Astrocyte (in vitro differentiated cells and primary cell): ENCODE data around the gene KCNQ4. TPM values are rescaled to one million over a fixed set of nuclear protein-coding genes. Genes with fewer than 3 reads are reported as not detected.

Source experiments
- DNase-seq: peaks from one replicate; pipeline ENCODE4 v3.0.0-alpha.2; 2010; ENCODE audit warnings: low read depth
- FAIRE-seq: peaks from 2 replicates; lab custom pipeline; 2011; peaks lifted over from hg19 to GRCh38; lab: Jason Lieb, UNC
- H2AFZ ChIP-seq: 2 replicates; pipeline ENCODE4 v1.6.0; 2012; ENCODE audit warnings: low read depth, low read length, inconsistent platforms
- H3K27ac ChIP-seq: 2 replicates; pipeline ENCODE4 v1.5.1; 2011; ENCODE audit warnings: low read depth, low read length, inconsistent platforms
- H3K27me3 ChIP-seq: 2 replicates; pipeline ENCODE4 v1.6.0; 2011; ENCODE audit warnings: low read length, inconsistent platforms; ENCODE audit not compliant: insufficient read depth
- H3K36me3 ChIP-seq: 2 replicates; pipeline ENCODE4 v1.5.1; 2011; ENCODE audit warnings: low read length, inconsistent platforms; ENCODE audit not compliant: insufficient read depth
- H3K4me1 ChIP-seq: 2 replicates; pipeline ENCODE4 v1.5.1; 2011; ENCODE audit warnings: low read length, inconsistent platforms; ENCODE audit not compliant: insufficient read depth
- H3K4me2 ChIP-seq: 2 replicates; pipeline ENCODE4 v1.6.0; 2012; ENCODE audit warnings: low read length, inconsistent platforms
- H3K4me3 ChIP-seq: 2 replicates; pipeline ENCODE4 v1.5.1; 2011; ENCODE audit warnings: low read depth, mild to moderate bottlenecking, low read length, inconsistent platforms; ENCODE audit not compliant: insufficient read depth
- H3K79me2 ChIP-seq: 2 replicates; pipeline ENCODE4 v1.6.0; 2012; ENCODE audit warnings: mild to moderate bottlenecking, low read length, inconsistent platforms; ENCODE audit not compliant: insufficient read depth
- H3K9ac ChIP-seq: 2 replicates; pipeline ENCODE4 v1.6.0; 2012; ENCODE audit warnings: mild to moderate bottlenecking, low read length, inconsistent platforms
- H3K9me3 ChIP-seq: 2 replicates; pipeline ENCODE4 v1.5.1; 2012; ENCODE audit warnings: low read depth, mild to moderate bottlenecking, low read length, inconsistent platforms; ENCODE audit not compliant: insufficient read depth
- H4K20me1 ChIP-seq: 2 replicates; pipeline ENCODE4 v1.6.0; 2012; ENCODE audit warnings: low read length, inconsistent platforms; ENCODE audit not compliant: insufficient read depth
- H3K27ac Mint-ChIP-seq: one replicate; pipeline ENCODE4 v1.8.0; 2021; ENCODE audit warnings: mild to moderate bottlenecking, mixed read lengths; ENCODE audit not compliant: unreplicated experiment
- H3K27me3 Mint-ChIP-seq: one replicate; pipeline ENCODE4 v1.8.0; 2021; ENCODE audit warnings: low read depth, mixed read lengths; ENCODE audit not compliant: unreplicated experiment
- H3K36me3 Mint-ChIP-seq: one replicate; pipeline ENCODE4 v1.8.0; 2021; ENCODE audit warnings: low read depth, mixed read lengths; ENCODE audit not compliant: unreplicated experiment
- H3K4me1 Mint-ChIP-seq: one replicate; pipeline ENCODE4 v1.8.0; 2021; ENCODE audit warnings: low read depth, mixed read lengths; ENCODE audit not compliant: unreplicated experiment
- H3K4me3 Mint-ChIP-seq: one replicate; pipeline ENCODE4 v1.8.0; 2021; ENCODE audit warnings: mild to moderate bottlenecking, moderate library complexity, mixed read lengths; ENCODE audit not compliant: unreplicated experiment
- H3K9me3 Mint-ChIP-seq: one replicate; pipeline ENCODE4 v1.8.0; 2021; ENCODE audit warnings: mild to moderate bottlenecking, mixed read lengths; ENCODE audit not compliant: unreplicated experiment
- CTCF ChIP-seq: IDR thresholded peaks from 2 replicates; pipeline ENCODE4 v1.5.1; 2011; ENCODE audit warnings: low read depth, mild to moderate bottlenecking, inconsistent platforms, low read length, moderate library complexity; ENCODE audit not compliant: insufficient read depth
- EZH2 ChIP-seq: IDR thresholded peaks from 2 replicates; pipeline ENCODE4 v1.6.1; 2012; ENCODE audit warnings: mild to moderate bottlenecking, low read length, inconsistent platforms; ENCODE audit not compliant: insufficient read depth
- total RNA-seq: library from RNA; stranded (reverse); gene quantifications from 2 replicates; pipeline ENCODE4 v1.2.1, GENCODE V29; 2021

Gene KCNQ4
- total RNA-seq, 1 donor from 2014 or later: 0.89 TPM

- Histone ChIP-seq H3K4me3 (no peak overlapping the region), H3K27ac (no peak overlapping the region), H4K20me1 (no peaks in the 10 kb centered on the region), H3K79me2 (no peaks in the 10 kb centered on the region), H3K9ac (no peak overlapping the region), H3K9me3 (no peaks in the 10 kb centered on the region), H3K4me1 (peaks cover 7% of the 10 kb centered on the region), H3K36me3 (no peaks in the 10 kb centered on the region), H2AFZ (no peak overlapping the region), H3K27me3 (peaks cover 6% of the 10 kb centered on the region), H3K4me2 (no peak overlapping the region)
- DNase-seq: no peak
- Mint-ChIP-seq H3K27ac (no peak overlapping the region), H3K4me3 (no peak overlapping the region), H3K27me3 (peaks cover 48% of the 10 kb centered on the region), H3K36me3 (no peaks in the 10 kb centered on the region), H3K4me1 (peaks cover 7% of the 10 kb centered on the region), H3K9me3 (peaks cover 3% of the 10 kb centered on the region)
- no peak for FAIRE-seq
- TF ChIP-seq CTCF (no peak), EZH2 (no peak)
Measured at GRCh38 chr1:40806240-40806639, 22.7 kb downstream of the KCNQ4 start.

DNA sequence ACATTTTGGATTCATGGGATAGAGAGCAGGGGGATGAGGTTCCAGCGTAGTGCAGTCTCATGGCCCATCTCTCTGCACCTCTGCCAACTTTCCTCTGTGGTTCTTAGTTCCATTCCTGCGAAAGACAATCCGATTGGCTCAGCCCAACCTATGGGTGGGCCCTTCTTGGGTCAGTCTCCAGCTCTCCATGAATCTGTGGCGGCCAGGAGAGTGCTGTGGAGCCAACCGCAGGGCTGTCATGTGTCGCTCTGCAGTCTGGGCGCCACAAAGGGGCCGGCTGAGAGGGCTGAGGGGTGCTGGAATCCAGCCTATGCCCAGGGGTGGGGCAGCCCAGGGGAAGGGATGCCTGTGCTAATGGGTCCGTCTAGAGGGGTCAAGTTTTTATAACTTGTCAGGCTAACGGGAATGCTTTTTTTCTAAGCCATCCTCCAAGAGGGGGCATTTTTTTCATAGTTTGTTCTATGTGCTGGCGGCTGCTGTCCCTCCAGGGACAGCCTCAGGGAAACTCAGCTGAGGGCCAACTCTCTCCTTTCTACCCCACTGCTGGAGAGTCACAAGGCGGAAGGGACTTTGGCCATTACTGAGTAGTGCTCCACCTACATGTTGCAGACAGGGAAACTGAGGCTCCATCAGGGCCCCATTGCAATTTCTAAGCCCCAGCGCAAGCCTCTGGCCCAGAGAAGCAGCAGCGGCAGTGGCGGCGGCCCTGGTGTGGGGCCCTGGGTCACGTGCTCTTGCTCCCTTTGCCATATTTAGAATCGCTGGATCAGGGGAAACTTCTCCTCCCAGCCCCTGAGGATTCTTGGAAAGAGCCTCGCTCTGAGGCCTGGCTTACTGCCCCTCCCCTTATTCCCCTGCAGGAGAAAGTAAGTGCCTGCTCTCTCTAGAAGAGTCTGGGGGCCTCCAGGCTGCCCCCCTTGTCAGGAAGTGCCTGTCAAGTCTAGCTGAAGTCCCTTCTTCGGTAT lies 23.4 kb downstream of the KCNQ4 start:
- Mint-ChIP-seq H3K4me1 (peaks cover 7% of the 10 kb centered on the region), H3K27me3 (peaks cover 48% of the 10 kb centered on the region), H3K4me3 (no peak overlapping the region), H3K9me3 (peaks cover 3% of the 10 kb centered on the region), H3K36me3 (no peaks in the 10 kb centered on the region), H3K27ac (no peak overlapping the region)
- Histone ChIP-seq H2AFZ (no peak overlapping the region), H4K20me1 (no peaks in the 10 kb centered on the region), H3K36me3 (no peaks in the 10 kb centered on the region), H3K4me2 (no peak overlapping the region), H3K27ac (no peak overlapping the region), H3K4me3 (no peak overlapping the region), H3K4me1 (peaks cover 2% of the 10 kb centered on the region), H3K27me3 (peaks cover 6% of the 10 kb centered on the region), H3K9ac (no peak overlapping the region), H3K79me2 (no peaks in the 10 kb centered on the region), H3K9me3 (no peaks in the 10 kb centered on the region)
- TF ChIP-seq EZH2 (no peak), CTCF (no peak)
- FAIRE-seq (no peak), DNase-seq (no peak)

GRCh38 chr1:40808002-40808401 lies 24.4 kb downstream of the KCNQ4 start:
- no peak for FAIRE-seq
- no peaks in the 10 kb centered on the region for H3K4me1 ChIP-seq
- H3K9me3 Mint-ChIP-seq: peaks cover 3% of the 10 kb centered on the region

More at GRCh38 chr1:40808002-40808401, 24.4 kb downstream of the KCNQ4 start:
- no peak overlapping the region for H3K4me3 Mint-ChIP-seq
- Histone ChIP-seq H3K4me2 (no peak overlapping the region), H3K9ac (no peak overlapping the region), H3K27me3 (peaks cover 6% of the 10 kb centered on the region), H3K4me3 (no peak overlapping the region), H3K27ac (no peak overlapping the region), H3K9me3 (no peaks in the 10 kb centered on the region), H4K20me1 (no peaks in the 10 kb centered on the region), H2AFZ (no peak overlapping the region), H3K79me2 (no peaks in the 10 kb centered on the region), H3K36me3 (no peaks in the 10 kb centered on the region)
- H3K4me1 Mint-ChIP-seq: peaks cover 7% of the 10 kb centered on the region
- TF ChIP-seq CTCF (no peak), EZH2 (no peak)
- peaks cover 58% of the 10 kb centered on the region for H3K27me3 Mint-ChIP-seq
- H3K27ac Mint-ChIP-seq: no peak overlapping the region
- no peaks in the 10 kb centered on the region for H3K36me3 Mint-ChIP-seq
- DNase-seq: no peak
